ENCODE data around the gene MPO.

Gene MPO

GRCh38 chr17:58267347-58268324, 13.1 kb downstream of the MPO start:
- in situ Hi-C loops (cut with MboI; ENCODE audit: low sequenced_read_pairs), result no loop called here

- in situ Hi-C loops (cut with MboI; ENCODE audit: low sequenced_read_pairs), result no loop called here
Observed at GRCh38 chr17:58265902-58266875, 14.5 kb downstream of the MPO start.

GRCh38 chr17:58265271-58265670, 15.5 kb downstream of the MPO start:
- in situ Hi-C loops (cut with MboI; ENCODE audit: low sequenced_read_pairs), result no loop called here

- in situ Hi-C loops (cut with MboI; ENCODE audit: low sequenced_read_pairs), result no loop called here
Observed at GRCh38 chr17:58264407-58265103, 16.2 kb downstream of the MPO start.

- in situ Hi-C loops (cut with MboI; ENCODE audit: low sequenced_read_pairs), result no loop called here
Observed at GRCh38 chr17:58263773-58264172, 17.0 kb downstream of the MPO start.

- in situ Hi-C loops (cut with MboI; ENCODE audit: low sequenced_read_pairs), result no loop called here
Observed at GRCh38 chr17:58262149-58262548, 18.6 kb downstream of the MPO start.

GRCh38 chr17:58254803-58255202, 25.9 kb downstream of the MPO start:
- in situ Hi-C loops (cut with MboI; ENCODE audit: low sequenced_read_pairs), result no loop called here

GRCh38 chr17:58253082-58253481, 27.7 kb downstream of the MPO start:
- in situ Hi-C loops (cut with MboI; ENCODE audit: low sequenced_read_pairs), result no loop called here

GRCh38 chr17:58252141-58252540, 28.6 kb downstream of the MPO start:
- in situ Hi-C loops (cut with MboI; ENCODE audit: low sequenced_read_pairs), result no loop called here

GRCh38 chr17:58250344-58251011, 30.3 kb downstream of the MPO start:
- in situ Hi-C loops (cut with MboI; ENCODE audit: low sequenced_read_pairs), result no loop called here

- in situ Hi-C loops (cut with MboI; ENCODE audit: low sequenced_read_pairs), result no loop called here
Observed at GRCh38 chr17:58249270-58250133, 31.2 kb downstream of the MPO start.

- in situ Hi-C loops (cut with MboI; ENCODE audit: low sequenced_read_pairs), result no loop called here
Observed at GRCh38 chr17:58248955-58249269, 31.8 kb downstream of the MPO start.

GRCh38 chr17:58247511-58248363, 33.0 kb downstream of the MPO start:
- in situ Hi-C loops (cut with MboI; ENCODE audit: low sequenced_read_pairs), result no loop called here

- in situ Hi-C loops (cut with MboI; ENCODE audit: low sequenced_read_pairs), result no loop called here
Observed at GRCh38 chr17:58246781-58247180, 34.0 kb downstream of the MPO start.

GRCh38 chr17:58246104-58246740, 34.5 kb downstream of the MPO start:
- in situ Hi-C loops (cut with MboI; ENCODE audit: low sequenced_read_pairs), result no loop called here

GRCh38 chr17:58245428-58246103, 35.2 kb downstream of the MPO start:
- in situ Hi-C loops (cut with MboI; ENCODE audit: low sequenced_read_pairs), result no loop called here

- in situ Hi-C loops (cut with MboI; ENCODE audit: low sequenced_read_pairs), result no loop called here
Observed at GRCh38 chr17:58244963-58245362, 35.8 kb downstream of the MPO start.
